Measurements from ENCODE around the gene ZNF280B. TPM values are rescaled to one million over a fixed set of nuclear protein-coding genes. Genes with fewer than 3 reads are reported as not detected.

Gene ZNF280B
- total RNA-seq, 4 donors from 2014 or later, result 0.10 to 0.78 (median 0.29) TPM

- in situ Hi-C loops (cut with MboI; ENCODE audit: low sequenced_read_pairs in 4 of 4), result loop anchor here in 2 of 4 donors (10.0 to 25.0 kb wide), 4 partner anchors 222 to 672 kb away; partner anchors contain the start of genes RAB36 (in 1 of the 2) and RSPH14 (in 1 of the 2)
These were observed 43.4 kb downstream of the ZNF280B start for GRCh38 chr22:22465094-22465602.

GRCh38 chr22:22464541-22465054, 43.9 kb downstream of the ZNF280B start:
- Histone ChIP-seq H3K27me3 (peaks cover 0 to 28% (median 14%) of the 10 kb centered on the region in 3 donors), H3K4me3 (no peak overlapping the region), H3K36me3 (no peaks in the 10 kb centered on the region), H3K27ac (no peak overlapping the region), H3K9me3 (peaks cover 0 to 7% (median 3%) of the 10 kb centered on the region in 3 donors), H3K4me1 (no peaks in the 10 kb centered on the region)
- ATAC-seq, result no peak
- TF ChIP-seq CTCF (IDR thresholded peaks at IDR 0.05 in 4 of 5, conservative IDR thresholded peaks at IDR 0.05 in 1 of 5), result no peak
- TF ChIP-seq POLR2A (IDR thresholded peaks at IDR 0.05), result no peak
- intact Hi-C loops (cut with DNase I; ENCODE audit: low total_unique reads) (loop anchor here (10.0 kb wide), 1 partner anchor 490 kb away; no protein-coding TSS in a partner anchor), in situ Hi-C loops (cut with MboI; ENCODE audit: low sequenced_read_pairs in 4 of 4) (loop anchor here in 2 of 4 donors (10.0 to 25.0 kb wide), 4 partner anchors 223 to 673 kb away; partner anchors contain the start of genes RAB36 (in 1 of the 2) and RSPH14 (in 1 of the 2))
- DNase-seq, result no peak

More at GRCh38 chr22:22465094-22465602, 43.4 kb downstream of the ZNF280B start:
- Histone ChIP-seq H3K36me3 (no peaks in the 10 kb centered on the region), H3K4me3 (no peak overlapping the region), H3K27me3 (peaks cover 0 to 28% (median 14%) of the 10 kb centered on the region in 3 donors), H3K4me1 (no peaks in the 10 kb centered on the region), H3K9me3 (peaks cover 0 to 1% (median 0%) of the 10 kb centered on the region in 3 donors), H3K27ac (no peak overlapping the region)
- no peak for ATAC-seq
- intact Hi-C loops (cut with DNase I; ENCODE audit: low total_unique reads), result loop anchor here (10.0 kb wide), 1 partner anchor 490 kb away; no protein-coding TSS in a partner anchor
- DNase-seq, result no peak
- TF ChIP-seq CTCF (IDR thresholded peaks at IDR 0.05 in 4 of 5, conservative IDR thresholded peaks at IDR 0.05 in 1 of 5), result no peak
- TF ChIP-seq POLR2A (IDR thresholded peaks at IDR 0.05), result no peak

GRCh38 chr22:22463855-22464540, 44.5 kb downstream of the ZNF280B start:
- peaks cover 0 to 28% (median 14%) of the 10 kb centered on the region in 3 donors for H3K27me3 ChIP-seq
- in situ Hi-C loops (cut with MboI; ENCODE audit: low sequenced_read_pairs in 4 of 4) (loop anchor here in 2 of 4 donors (10.0 to 25.0 kb wide), 4 partner anchors 223 to 673 kb away; partner anchors contain the start of genes RAB36 (in 1 of the 2) and RSPH14 (in 1 of the 2)), intact Hi-C loops (cut with DNase I; ENCODE audit: low total_unique reads) (loop anchor here (10.0 kb wide), 1 partner anchor 491 kb away; no protein-coding TSS in a partner anchor)
- no peaks in the 10 kb centered on the region for H3K4me1 ChIP-seq
- TF ChIP-seq CTCF (IDR thresholded peaks at IDR 0.05 in 4 of 5, conservative IDR thresholded peaks at IDR 0.05 in 1 of 5) (peak; percentile 37 to 72 (median 59)), POLR2A (IDR thresholded peaks at IDR 0.05) (no peak)
- peak overlapping the region in 1 of 4 donors; percentile 16 for H3K4me3 ChIP-seq
- H3K36me3 ChIP-seq, result no peaks in the 10 kb centered on the region
- DNase-seq (peak in 1 of 2 donors; percentile 17), ATAC-seq (peak; percentile 52 to 58)
- H3K9me3 ChIP-seq, result peaks cover 0 to 9% (median 7%) of the 10 kb centered on the region in 3 donors
- no peak overlapping the region for H3K27ac ChIP-seq

- H3K27me3 ChIP-seq, result peaks cover 0 to 28% (median 14%) of the 10 kb centered on the region in 3 donors
- H3K27ac ChIP-seq, result no peak overlapping the region
- ATAC-seq, result no peak
- no peaks in the 10 kb centered on the region for H3K36me3 ChIP-seq
- peaks cover 0 to 11% (median 7%) of the 10 kb centered on the region in 3 donors for H3K9me3 ChIP-seq
- intact Hi-C loops (cut with DNase I; ENCODE audit: low total_unique reads) (loop anchor here (10.0 kb wide), 1 partner anchor 492 kb away; no protein-coding TSS in a partner anchor), in situ Hi-C loops (cut with MboI; ENCODE audit: low sequenced_read_pairs in 4 of 4) (loop anchor here in 2 of 4 donors (10.0 to 25.0 kb wide), 4 partner anchors 224 to 674 kb away; partner anchors contain the start of genes RAB36 (in 1 of the 2) and RSPH14 (in 1 of the 2))
- H3K4me1 ChIP-seq, result no peaks in the 10 kb centered on the region
- TF ChIP-seq POLR2A (IDR thresholded peaks at IDR 0.05) (no peak), CTCF (IDR thresholded peaks at IDR 0.05 in 4 of 5, conservative IDR thresholded peaks at IDR 0.05 in 1 of 5) (no peak)
- H3K4me3 ChIP-seq, result no peak overlapping the region
- DNase-seq, result no peak
These were observed 45.6 kb downstream of the ZNF280B start for GRCh38 chr22:22462813-22463567.
